ENCODE data around the gene CTRB2.
"Not testable (repeated sequence)": the region's sequence is repeated elsewhere in the genome, so short reads cannot be mapped to it uniquely, and the experiment has no call there.

CTRB2 gene

DNA sequence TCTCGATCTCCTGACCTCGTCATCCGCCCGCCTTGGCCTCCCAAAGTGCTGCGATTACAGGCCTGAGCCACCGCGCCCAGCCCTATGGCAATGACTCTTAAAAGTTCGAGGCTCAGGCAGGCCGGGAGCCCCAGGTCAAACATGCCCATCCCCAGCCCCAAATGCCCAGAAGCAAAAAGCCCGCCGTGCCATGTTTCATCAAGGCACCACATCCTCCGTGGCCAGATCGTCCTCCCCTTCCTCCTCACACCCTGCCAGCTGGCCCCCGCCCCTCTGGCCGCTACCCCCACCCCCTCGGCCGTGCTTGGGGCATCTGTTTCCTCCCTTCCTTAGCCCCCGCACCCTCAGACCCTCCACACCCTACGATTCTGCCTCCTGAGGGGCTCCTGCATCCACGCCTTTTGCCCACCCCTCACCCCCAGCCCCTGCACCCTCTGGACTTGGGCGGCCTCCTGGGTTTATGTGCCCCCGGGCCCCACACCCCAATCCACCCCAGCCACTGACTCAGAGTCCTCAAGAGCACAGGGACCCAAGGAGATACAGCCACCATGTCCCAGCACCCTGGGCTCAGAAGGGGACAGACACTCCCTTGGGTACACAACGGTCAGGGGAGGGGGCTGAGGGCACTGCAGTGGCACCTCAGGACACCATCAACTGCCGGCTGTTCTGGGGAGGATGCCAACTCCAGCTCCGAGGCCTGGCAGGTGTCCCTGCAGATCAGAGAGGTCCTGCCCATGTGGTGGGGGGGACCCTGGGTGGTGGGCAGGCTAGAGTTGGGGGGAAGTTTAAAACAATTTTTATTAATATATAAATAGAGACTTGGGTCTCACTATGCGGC is 18.9 kb upstream of the CTRB2 start:
- no peak for DNase-seq

DNA sequence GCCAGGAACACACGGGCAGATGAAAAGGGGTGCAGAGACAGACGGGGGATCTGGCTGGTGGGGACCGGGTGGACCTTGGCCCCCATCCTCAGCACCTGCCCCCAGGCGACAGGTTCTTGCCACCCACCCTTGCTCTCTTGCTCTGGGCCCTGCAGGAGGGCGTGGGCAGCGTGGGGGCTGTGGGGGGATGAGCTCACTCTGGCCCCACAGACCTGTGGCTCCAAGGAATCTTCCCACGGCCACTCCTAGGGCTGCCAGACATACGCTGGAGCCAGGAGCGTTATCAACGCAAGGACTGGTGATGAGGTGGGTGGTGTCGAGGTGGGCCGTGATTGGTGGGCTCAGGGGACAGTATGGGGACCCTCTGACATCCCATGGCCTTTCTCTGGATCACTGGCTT is 18.1 kb upstream of the CTRB2 start:
- DNase-seq = no peak

GRCh38 chr16:75224306-75225082 is 17.5 kb upstream of the CTRB2 start:
- DNase-seq = no peak

DNA sequence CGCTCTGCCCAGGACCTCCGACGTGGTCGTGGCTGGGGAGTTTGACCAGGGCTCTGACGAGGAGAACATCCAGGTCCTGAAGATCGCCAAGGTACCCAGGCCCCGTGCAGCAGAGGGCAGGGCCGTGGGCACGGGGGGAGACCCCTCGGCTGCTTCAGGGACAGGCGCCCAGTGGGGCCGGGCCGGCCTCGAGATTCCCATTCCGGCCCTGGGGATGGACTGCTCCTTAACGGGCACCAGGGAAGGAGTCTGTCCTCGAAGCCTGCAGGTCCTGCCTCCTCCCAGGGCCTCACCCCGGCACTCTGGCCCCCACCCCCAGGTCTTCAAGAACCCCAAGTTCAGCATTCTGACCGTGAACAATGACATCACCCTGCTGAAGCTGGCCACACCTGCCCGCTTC is 16.2 kb upstream of the CTRB2 start:
- DNase-seq = not testable (repeated sequence)

DNA sequence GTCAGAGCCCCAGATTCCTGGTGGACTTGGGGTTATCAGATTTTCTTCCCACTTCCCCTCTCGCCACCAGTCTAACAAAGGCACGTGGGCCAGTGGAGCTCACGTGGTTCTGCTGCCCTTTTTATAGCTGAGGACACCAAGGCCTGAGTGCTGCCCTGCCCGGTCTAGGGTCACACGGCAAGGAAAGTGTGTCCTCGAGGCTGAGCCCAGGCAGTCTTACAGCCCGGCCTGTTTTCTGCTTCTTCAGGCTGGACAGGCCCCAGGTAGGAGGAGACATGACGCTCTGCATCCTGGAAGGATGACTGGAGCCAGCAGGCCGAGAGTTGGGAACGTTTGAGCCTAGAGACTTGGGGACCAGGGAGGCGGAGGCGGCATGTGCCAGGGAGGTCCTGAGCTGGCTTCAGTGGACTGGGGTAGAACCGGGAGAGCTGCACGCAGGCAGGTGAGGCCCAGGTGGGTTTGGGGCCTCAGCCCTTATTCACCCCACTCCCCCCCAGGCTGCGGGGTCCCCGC is 15.4 kb upstream of the CTRB2 start:
- DNase-seq = peak; percentile 31 to 46 (median 35)

GRCh38 chr16:75219838-75220237 is 12.9 kb upstream of the CTRB2 start:
- DNase-seq = peak in 1 of 3 donors; percentile 40

- no peak for DNase-seq
Observed at GRCh38 chr16:75219088-75219487, 12.1 kb upstream of the CTRB2 start.

DNA sequence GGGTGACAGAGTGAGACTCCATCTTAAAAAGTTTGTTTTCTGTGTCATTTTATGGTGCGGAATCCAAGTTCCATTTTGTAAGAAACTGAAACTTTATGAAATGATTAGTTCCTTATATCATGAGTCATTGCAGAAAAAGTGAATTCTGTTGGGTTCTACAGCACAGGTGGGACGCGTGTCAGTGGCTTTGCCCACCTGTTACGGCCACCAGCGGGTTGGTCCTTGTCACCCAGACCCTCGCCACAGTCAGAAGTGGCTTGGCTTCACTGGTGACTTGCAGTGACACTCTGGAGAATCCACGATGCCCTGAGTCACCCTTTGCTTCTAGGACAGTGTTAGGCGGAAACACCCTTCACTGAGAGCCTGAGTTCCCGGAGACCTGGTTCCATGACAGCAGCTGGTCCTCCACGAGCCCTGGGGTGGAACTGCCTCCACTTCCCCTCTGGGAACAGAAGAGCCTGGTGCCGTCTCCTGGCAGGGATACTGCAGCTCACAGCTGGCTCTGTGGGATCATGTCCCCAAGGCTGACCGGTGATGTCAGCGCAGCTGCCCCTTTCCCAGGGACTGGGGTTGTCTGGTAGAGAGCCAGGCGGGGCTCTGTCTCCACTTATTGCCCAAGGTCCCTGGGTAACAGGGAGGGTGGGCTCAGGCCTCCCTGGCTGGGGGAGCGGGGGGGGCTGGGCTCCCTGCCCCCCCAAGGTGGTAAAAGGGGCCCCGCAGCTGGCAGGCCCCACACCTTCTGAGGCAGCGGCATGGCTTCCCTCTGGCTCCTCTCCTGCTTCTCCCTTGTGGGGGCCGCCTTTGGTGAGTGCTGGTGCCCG is 11.5 kb upstream of the CTRB2 start, which contains the start of gene CTRB1:
TSS of gene CTRB1 (plus strand) at position 733 of the 821 bp plus-strand sequence. CDS start at position 753, 20 bp downstream.
- peak; percentile 43 to 52 (median 48) for DNase-seq

DNA sequence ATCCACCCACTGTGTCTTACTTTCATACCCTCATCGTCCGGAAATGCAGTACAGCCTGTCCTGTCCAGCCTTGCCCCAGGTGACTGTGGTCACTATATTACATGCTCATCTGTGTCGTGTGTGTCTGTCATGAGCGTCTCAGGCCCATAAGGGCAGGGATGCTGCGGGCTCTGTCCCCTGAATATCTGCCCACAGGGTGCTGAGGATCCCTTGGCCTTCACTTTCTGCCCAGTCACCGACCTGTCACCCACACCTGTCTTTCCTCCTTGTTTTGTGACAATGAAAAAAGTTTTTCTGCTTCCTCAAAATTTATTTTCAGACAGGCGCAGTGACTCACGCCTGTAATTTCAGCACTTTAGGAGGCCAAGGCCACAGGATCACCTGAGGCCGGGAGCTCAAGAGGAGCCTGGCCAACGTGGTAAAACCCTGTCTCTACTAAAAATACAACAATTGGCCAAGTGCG is 10.5 kb upstream of the CTRB2 start:
- DNase-seq = no peak

DNA sequence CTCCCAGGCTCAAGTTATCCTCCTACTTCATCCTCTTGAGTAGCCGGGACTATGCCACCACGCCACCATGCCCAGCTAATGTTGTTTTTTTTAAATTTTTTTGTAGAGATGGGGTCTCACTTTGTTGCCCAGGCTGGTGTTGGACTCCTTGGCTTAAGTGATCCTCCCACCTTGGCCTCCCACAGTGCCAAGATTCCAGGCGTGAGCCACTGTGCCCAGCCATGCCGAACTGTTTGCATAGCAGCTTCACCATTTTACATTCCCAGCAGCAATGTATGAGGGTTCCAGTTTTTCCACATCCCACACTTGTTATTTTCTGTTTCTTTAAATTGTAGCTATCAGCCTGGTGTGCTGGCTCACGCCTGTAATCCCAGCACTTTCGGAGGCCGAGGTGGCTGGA is 9.6 kb upstream of the CTRB2 start:
- no peak for DNase-seq

DNA sequence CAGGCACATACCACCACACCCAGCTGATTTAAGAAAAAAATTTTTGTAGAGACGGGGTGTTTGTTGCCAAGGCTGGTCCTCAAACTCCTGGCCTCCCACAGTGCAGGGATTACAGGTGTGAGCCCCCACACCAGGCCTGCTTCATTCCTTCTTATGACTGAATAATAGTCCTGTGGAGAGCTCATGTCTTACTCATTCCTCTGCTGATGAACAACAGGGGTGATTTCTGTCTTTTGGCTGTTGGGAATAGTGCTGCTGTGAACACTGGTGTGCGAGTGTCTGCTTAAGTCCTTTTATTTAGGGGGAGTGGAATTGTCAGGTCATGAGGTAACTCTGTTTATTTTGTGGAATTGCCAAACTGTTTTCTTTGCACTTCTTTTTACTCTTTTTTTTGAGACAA is 9.2 kb upstream of the CTRB2 start:
- no peak for DNase-seq

DNA sequence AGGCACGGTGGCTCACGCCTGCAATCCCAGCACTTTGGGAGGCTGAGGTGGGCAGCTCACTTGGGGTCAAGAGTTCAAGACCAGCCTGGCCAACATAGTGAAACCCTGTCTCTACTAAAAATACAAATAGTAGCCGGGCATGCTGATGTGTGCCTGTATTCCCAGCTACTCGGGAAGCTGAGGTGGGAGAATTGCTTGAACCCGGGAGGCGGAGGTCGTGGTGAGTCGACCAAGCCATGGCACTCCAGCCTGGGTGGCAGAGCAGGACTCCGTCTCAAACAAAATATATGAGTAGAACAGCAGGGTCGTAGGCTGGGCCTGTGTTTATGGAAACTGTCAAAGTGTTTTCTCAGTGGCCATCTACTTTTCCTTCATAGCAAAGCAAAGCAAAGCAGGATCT is 4.3 kb upstream of the CTRB2 start:
- DNase-seq = not testable (repeated sequence)

DNA sequence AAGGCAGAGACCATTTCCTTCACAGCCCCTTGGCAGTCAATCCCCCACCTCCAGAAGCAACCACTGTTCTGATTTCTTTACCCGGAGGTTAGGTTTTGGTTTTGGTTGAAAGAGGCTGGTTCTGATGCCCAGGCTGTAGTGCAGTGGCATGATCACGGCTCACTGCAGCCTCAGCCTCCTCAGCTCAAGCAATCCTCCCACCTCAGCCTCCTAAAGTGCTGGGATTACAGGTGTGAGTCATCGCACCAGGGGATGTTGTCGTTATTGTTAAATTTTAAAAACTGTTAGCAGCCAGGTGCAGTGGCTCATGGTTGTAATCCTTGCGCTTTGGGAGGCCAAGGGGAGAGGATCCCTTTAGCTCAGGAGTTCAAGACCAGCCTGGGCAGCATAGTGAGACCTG is 3.0 kb upstream of the CTRB2 start:
- no peak for DNase-seq

DNA sequence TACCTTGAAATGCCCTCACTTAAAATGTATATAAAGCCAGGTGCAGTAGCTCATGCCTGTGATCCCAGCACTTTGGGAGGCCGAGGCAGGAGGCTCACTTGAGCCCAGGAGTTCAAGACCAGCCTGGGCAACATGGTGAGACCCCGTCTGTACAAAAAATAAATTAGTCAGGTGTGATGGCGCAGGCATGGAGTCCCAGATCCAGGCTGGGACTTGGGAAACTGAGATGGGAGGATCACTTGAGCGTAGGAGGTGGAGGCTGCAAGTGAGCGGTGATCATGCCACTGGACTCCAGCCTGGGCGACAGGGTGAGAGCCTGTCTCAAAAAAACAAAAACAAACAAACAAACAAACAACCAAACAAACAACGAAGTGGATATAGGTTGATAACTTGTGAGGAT is 2.6 kb upstream of the CTRB2 start:
- not testable (repeated sequence) for DNase-seq

DNA sequence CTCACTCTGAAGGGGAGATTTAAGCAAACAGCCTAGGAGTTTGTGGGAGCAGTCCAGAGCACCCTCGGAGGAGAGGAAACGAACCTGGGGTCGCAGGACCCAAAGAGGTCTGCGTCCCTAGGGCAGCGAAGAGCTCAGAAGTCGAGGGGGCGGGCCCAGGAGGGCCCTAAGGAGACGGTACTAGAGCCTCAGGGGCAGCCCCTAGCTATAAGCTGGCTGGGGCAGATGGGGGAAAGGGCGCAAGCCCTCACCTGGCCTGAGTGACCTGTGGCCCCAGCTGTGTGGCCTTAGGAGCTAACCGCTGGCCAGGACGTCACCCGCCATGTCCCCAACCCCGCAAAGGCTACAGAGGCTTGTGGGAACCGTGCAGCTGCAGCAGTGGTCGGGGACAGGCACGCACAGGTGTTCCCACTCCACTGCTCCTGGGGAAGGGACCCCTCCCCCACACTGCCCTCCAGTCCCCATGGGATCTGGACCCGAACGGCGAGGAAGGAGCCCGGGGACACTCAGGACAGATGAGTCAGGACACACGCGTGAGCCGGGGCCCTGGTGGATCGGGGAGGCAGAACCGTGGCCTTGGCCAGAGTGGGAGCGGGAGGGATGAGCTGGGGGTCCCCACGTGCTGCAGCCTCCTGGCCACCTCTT is 2.0 kb upstream of the CTRB2 start:
- no peak for DNase-seq

DNA sequence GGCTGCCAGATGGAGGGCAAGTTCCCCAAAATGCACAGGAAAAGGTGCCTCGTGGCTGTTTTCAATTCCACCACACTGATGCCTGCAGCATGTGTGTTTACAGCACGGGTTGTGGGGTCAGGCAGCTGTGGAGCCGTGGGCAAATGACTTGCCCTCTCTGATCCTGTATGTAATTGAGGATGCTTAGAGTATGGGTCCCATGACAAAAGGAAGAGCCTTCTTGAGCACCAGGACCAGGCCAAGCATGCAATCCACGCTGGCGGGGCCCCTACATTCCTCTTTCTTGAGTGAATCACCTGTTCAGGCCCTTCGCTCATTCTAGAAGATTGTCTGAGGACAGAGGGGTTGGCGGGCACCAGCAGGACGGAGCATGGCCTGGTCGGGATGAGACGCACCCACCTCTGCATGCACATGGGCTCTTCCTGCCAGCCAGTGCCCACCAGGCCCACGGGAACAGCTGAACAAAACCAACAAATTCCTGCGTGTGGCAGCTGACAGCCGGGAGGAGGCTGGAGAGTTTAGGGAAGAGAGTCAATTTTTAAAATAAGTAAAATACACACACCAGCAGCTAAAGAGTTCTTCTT is 1.4 kb upstream of the CTRB2 start:
- DNase-seq = no peak

GRCh38 chr16:75207831-75208230 is 870 bp upstream of the CTRB2 start:
- DNase-seq = no peak

DNA sequence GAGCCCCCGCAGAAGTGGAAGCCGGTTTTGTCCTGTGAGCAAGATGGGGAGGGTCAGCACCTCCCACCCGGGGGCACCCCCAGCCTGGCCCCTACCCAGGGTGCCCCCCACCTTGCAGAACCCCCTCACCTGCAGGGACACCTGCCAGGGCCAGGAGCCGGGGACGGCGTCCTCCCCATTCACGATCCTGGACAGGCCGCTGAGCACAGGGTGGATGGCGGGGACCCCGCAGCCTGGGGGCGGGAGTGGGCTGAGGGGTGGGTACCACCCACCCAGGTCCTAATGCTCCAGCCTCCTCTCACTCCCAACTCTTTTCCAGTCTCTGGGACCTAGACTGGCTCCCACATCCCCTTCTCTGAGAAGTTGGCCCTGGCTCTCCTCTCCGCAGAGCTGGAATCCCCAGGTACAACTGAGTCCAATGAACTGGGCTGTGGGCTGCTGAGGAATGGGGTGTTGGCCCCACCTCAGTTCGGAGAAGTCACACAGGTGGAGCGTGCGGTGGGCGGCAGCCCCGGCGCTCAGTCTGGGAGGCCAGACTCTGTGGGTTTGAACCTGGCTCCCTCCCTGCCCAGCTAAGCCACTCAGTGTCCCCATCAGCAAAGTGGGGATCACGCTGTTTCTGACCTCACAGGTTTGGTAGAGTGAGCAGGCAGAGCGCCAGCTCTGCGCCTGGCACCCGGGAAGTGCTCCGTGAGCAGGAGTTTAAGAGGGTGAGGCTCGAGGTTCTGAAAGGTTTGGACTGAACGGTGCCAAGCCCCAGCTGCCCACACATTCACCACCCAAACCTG is 806 bp downstream of the CTRB2 start:
- not testable (repeated sequence) for DNase-seq

- not testable (repeated sequence) for DNase-seq
Observed at GRCh38 chr16:75205438-75205837, 1.5 kb downstream of the CTRB2 start.

- DNase-seq = not testable (repeated sequence)
Observed at GRCh38 chr16:75204905-75205304, 2.1 kb downstream of the CTRB2 start.

DNA sequence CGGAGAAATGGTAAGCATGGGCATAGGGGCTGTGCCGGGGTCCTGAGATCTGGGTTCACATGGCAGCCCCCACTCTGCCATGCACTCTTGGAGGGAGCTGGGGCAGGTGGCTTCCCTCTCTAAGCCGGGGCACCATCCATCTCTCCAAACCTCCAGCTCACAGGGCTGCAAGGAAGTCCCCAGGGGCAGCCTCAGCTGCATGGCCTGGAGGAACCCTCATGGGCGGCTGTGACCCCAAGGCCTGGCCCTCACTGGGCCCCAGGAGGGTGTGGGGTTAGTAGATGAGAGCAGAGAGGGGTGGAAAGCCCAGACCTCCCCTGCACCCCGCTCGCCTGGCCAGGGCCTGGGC is 2.6 kb downstream of the CTRB2 start:
- DNase-seq = no peak
